GM12878 (cell line): ENCODE data around the gene NUP155. TPM values are rescaled to one million over a fixed set of nuclear protein-coding genes. Genes with fewer than 3 reads are reported as not detected.

Experiments used
- ATAC-seq: fragments of 200-7000 bp; cut with Tn5 transposase; 3 replicates; pipeline ENCODE4 v1.9.1; 2020; ENCODE audit warnings: mild to moderate bottlenecking, moderate library complexity
- BruUV-seq: library from RNA; stranded (reverse); fragments of 400-500 nt; replicated peaks from 2 replicates; lab custom pipeline; 2021; lab: Mats Ljungman, UMichigan
- CTCF ChIA-PET: fragments of 300-600 bp; sonication (Branson Sonifier 250); formaldehyde crosslinking; extraction: SDS; loops from one replicate; lab custom pipeline; 2021; ENCODE audit warnings: inconsistent platforms; lab: Yijun Ruan, JAX
- POLR2A ChIA-PET: fragments of 350-600 bp; formaldehyde crosslinking; extraction: SDS; loops from one replicate; lab custom pipeline; 2021; ENCODE audit warnings: inconsistent platforms; lab: Charles Lee
- RAD21 ChIA-PET: fragments of 300-600 bp; sonication (Branson Sonifier 250); formaldehyde crosslinking; loops from one replicate; lab custom pipeline; 2023; ENCODE audit warnings: antibody characterized with exemption; ENCODE audit not compliant: unreplicated experiment; lab: Charles Lee
- SMC1A ChIA-PET: fragments of 300-600 bp; sonication (Branson Sonifier 250); formaldehyde crosslinking; loops from one replicate; lab custom pipeline; 2023; ENCODE audit not compliant: unreplicated experiment, uncharacterized antibody; lab: Charles Lee
- DNase-seq: peaks from one replicate; pipeline ENCODE4 v3.0.0-alpha.2; 2011; ENCODE audit warnings: low read depth, low spot score
- FAIRE-seq: peaks from 3 replicates; lab custom pipeline; 2011; peaks lifted over from hg19 to GRCh38; lab: Jason Lieb, UNC
- H2AFZ ChIP-seq: 2 replicates; pipeline ENCODE4 v1.6.0; 2011; ENCODE audit warnings: low read depth, low read length, control low read depth; ENCODE audit not compliant: control insufficient read depth
- H3K27ac ChIP-seq: 2 replicates; pipeline ENCODE4 v1.5.1; 2011; ENCODE audit warnings: control low read depth; ENCODE audit not compliant: control insufficient read depth, insufficient read depth
- H3K27me3 ChIP-seq, 2 experiments: replicated peaks in 1 of 2; 2 replicates each; pipeline versions ENCODE4 v1.6.0 to v1.6.1; 2011; ENCODE audit warnings: low read length in 1 of 2; ENCODE audit not compliant: control insufficient read depth in 2 of 2, insufficient read depth in 2 of 2
- H3K36me3 ChIP-seq, 2 experiments: 2 replicates each; pipeline ENCODE4 v1.5.1; 2011; ENCODE audit warnings: low read length in 1 of 2; ENCODE audit not compliant: control insufficient read depth in 2 of 2, insufficient read depth in 2 of 2
- H3K4me1 ChIP-seq: 2 replicates; pipeline ENCODE4 v1.6.1; 2011; ENCODE audit warnings: mild to moderate bottlenecking, low read length, moderate library complexity, mixed read lengths; ENCODE audit not compliant: control insufficient read depth, insufficient read depth
- H3K4me2 ChIP-seq: 2 replicates; pipeline ENCODE4 v1.6.0; 2011; ENCODE audit warnings: control low read depth; ENCODE audit not compliant: control insufficient read depth, insufficient read depth
- H3K4me3 ChIP-seq: fragments of 200-600 bp; sonication (generic); 2 replicates; pipeline ENCODE4 v1.5.1; 2016
- H3K79me2 ChIP-seq: 2 replicates; pipeline ENCODE4 v1.6.0; 2011; ENCODE audit warnings: low read length; ENCODE audit not compliant: control insufficient read depth, insufficient read depth
- H3K9ac ChIP-seq: 2 replicates; pipeline ENCODE4 v1.8.0; 2011; ENCODE audit warnings: low read length, control low read depth, mixed read lengths; ENCODE audit not compliant: control insufficient read depth, insufficient read depth
- H3K9me3 ChIP-seq: replicated peaks from 3 replicates; pipeline ENCODE4 v1.5.1; 2011; ENCODE audit warnings: mild to moderate bottlenecking, low read length; ENCODE audit not compliant: control insufficient read depth, insufficient read depth
- H4K20me1 ChIP-seq: 2 replicates; pipeline ENCODE4 v1.6.0; 2011; ENCODE audit not compliant: control insufficient read depth, insufficient read depth
- CEBPZ ChIP-seq: fragments of 150-350 bp; IDR thresholded peaks from 2 replicates; pipeline ENCODE4 v1.6.1; 2016; ENCODE audit warnings: low read depth, low read length
- CREB1 ChIP-seq: IDR thresholded peaks from 2 replicates; pipeline ENCODE4 v1.6.1; 2012; ENCODE audit warnings: low read depth, mild to moderate bottlenecking, inconsistent platforms
- EP300 ChIP-seq, 2 experiments: fragments of 150-350 bp in 1 of 2; IDR thresholded peaks; 2 replicates each; pipeline ENCODE4 v1.6.1; 2011 to 2012; ENCODE audit warnings: low read depth in 2 of 2, low read length in 2 of 2, borderline replicate concordance in 1 of 2, improper control_type of control experiment in 1 of 2, inconsistent platforms in 1 of 2; ENCODE audit not compliant: control insufficient read depth in 1 of 2
- IKZF1 ChIP-seq: fragments of 450-650 bp; conservative IDR thresholded peaks from 2 replicates; pipeline ENCODE4 v1.6.1; 2017; ENCODE audit warnings: antibody characterized with exemption, mild to moderate bottlenecking
- MEF2A ChIP-seq: IDR thresholded peaks from 2 replicates; pipeline ENCODE4 v1.6.1; 2011; ENCODE audit warnings: low read depth, mild to moderate bottlenecking, low read length, moderate library complexity; ENCODE audit not compliant: insufficient read depth
- NRF1 ChIP-seq: conservative IDR thresholded peaks from 2 replicates; pipeline ENCODE4 v1.6.1; 2011; ENCODE audit warnings: mild to moderate bottlenecking, low read depth, low read length, improper control_type of control experiment
- POU2F2 ChIP-seq: IDR thresholded peaks from 3 replicates; pipeline ENCODE4 v1.6.1; 2011; ENCODE audit warnings: low read depth, mild to moderate bottlenecking, low read length, borderline replicate concordance
- SMARCA5 ChIP-seq: fragments of 450-650 bp; IDR thresholded peaks from 2 replicates; pipeline ENCODE4 v1.6.1; 2017; ENCODE audit warnings: mild to moderate bottlenecking
- SREBF2 ChIP-seq: IDR thresholded peaks from 2 replicates; pipeline ENCODE4 v1.6.1; 2012; ENCODE audit warnings: mild to moderate bottlenecking, low read length
- WGBS: methylation state at CpG from one replicate; pipeline ENCODE4 v1.1.6; 2016; ENCODE audit warnings: low lambda C conversion rate; ENCODE audit not compliant: insufficient replicate concordance, insufficient coverage; ENCODE audit errors: missing lambda C conversion rate; 5-methylcytosine and 5-hydroxymethylcytosine counted together
- in situ Hi-C: fragments of 300-500 bp; cut with MboI; formaldehyde crosslinking; loops from 9 replicates; pipeline ENCODE4 v1.14.3; 2018; ENCODE audit warnings: mixed read lengths
- intact Hi-C: fragments of 100-400 bp; cut with micrococcal nuclease; formaldehyde crosslinking; loops from one replicate; pipeline ENCODE4 v1.14.2; 2022; ENCODE audit not compliant: unreplicated experiment
- polyA plus RNA-seq, 11 experiments: library from polyadenylated mRNA; depleted of rRNA in 4 of 11; unstranded in 6 of 11; stranded (reverse) in 5 of 11; fragments of >200 nt; fragmentation: Nextera tagmentation in 4 of 11; fragmentation: Illumina TruSeq in 1 of 11; extraction: Ambion mirVana in 4 of 11; extraction: Trizol in 1 of 11; gene quantifications; 1 replicate in 1 of 11; 2 replicates in 10 of 11; pipeline versions ENCODE4 v1.2.1 to v1.2.3, GENCODE V29; 2011 to 2016; ENCODE audit warnings: inconsistent platforms in 2 of 11, missing spikeins in 2 of 11, low read depth in 1 of 11
- total RNA-seq, 4 experiments: library from RNA; depleted of rRNA in 3 of 4; stranded (reverse); fragments of >200 nt in 3 of 4; fragmentation: Illumina TruSeq in 1 of 4; extraction: Trizol in 1 of 4; gene quantifications; 2 replicates each; pipeline versions ENCODE4 v1.2.1 to v1.2.3, GENCODE V29; 2013 to 2021
- TF ChIP-seq, protein P1 (sequence below): fragments of 150-350 bp; IDR thresholded peaks from 2 replicates; pipeline ENCODE4 v1.6.1; 2014; ENCODE audit warnings: mild to moderate bottlenecking, low read depth, low read length

NUP155 gene
- total and polyA plus RNA-seq, 10 of the 15 experiments (the other 5 are each of a cell fraction or from before 2014, with no cell fraction given) = 15.9 to 58.6 (median 37.1) TPM

DNA sequence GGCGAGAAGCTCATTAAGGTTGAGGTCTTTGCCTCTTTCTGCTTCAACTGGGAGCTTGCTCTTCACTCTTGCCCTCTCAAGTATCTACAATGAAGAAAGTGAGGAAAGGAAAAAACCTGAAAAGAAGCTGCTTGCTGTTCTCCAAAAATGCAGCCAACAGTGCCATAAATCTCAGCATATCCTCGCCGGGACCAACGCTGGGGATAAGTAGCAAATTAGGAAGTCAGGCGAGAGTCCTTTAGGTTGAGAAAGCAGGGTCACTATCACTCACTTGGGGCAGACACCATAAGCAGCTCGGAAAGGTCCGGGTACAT is 399 bp downstream of the NUP155 start:
- H3K36me3 ChIP-seq = no peaks in the 10 kb centered on the region
- 3% methylated on average over 7 of the region's 7 CpGs for WGBS
- peak; percentile 64 for ATAC-seq
- ChIA-PET POLR2A (interaction anchor here (0.6 to 2.4 kb wide), 14 partner anchors 9 to 1496 kb away, joined by 3 to 17 read pairs (median 4); partner anchors contain the start of genes LMBRD2 and WDR70), CTCF (interaction anchor here (0.5 to 2.8 kb wide), 8 partner anchors 9 to 680 kb away, joined by 3 to 24 read pairs (median 4); partner anchors contain the start of gene WDR70), SMC1A (interaction anchor here (0.6 to 2.2 kb wide), 3 partner anchors 8 to 648 kb away, joined by 3 to 8 read pairs (median 5); partner anchors contain the start of gene WDR70), RAD21 (interaction anchor here (0.5 to 1.6 kb wide), 4 partner anchors 9 to 641 kb away, joined by 3 to 15 read pairs (median 4); partner anchors contain the start of gene WDR70)
- no TSS peak for BruUV-seq
- H4K20me1 ChIP-seq = no peaks in the 10 kb centered on the region
- H3K9ac ChIP-seq = peak overlapping the region; percentile 88
- H3K79me2 ChIP-seq = peaks cover 43% of the 10 kb centered on the region
- H2AFZ ChIP-seq = peak overlapping the region; percentile 95
- H3K9me3 ChIP-seq = no peaks in the 10 kb centered on the region
- in situ Hi-C loops (no loop called here), intact Hi-C loops (loop anchor here (10.0 kb wide), 1 partner anchor 496 kb away; the partner anchor contains the start of gene NIPBL)
- peak overlapping the region; percentile 85 for H3K27ac ChIP-seq
- FAIRE-seq = no peak
- DNase-seq = no peak
- H3K4me2 ChIP-seq = peak overlapping the region; percentile 21
- TF ChIP-seq EP300 (IDR thresholded peaks at IDR 0.05; ENCODE audit: borderline replicate concordance in 1 of 2, control insufficient read depth in 1 of 2, low read depth in 2 of 2, low read length in 2 of 2) (no peak), IKZF1 (no peak), SREBF2 (no peak)
- TF ChIP-seq, protein P1, sequence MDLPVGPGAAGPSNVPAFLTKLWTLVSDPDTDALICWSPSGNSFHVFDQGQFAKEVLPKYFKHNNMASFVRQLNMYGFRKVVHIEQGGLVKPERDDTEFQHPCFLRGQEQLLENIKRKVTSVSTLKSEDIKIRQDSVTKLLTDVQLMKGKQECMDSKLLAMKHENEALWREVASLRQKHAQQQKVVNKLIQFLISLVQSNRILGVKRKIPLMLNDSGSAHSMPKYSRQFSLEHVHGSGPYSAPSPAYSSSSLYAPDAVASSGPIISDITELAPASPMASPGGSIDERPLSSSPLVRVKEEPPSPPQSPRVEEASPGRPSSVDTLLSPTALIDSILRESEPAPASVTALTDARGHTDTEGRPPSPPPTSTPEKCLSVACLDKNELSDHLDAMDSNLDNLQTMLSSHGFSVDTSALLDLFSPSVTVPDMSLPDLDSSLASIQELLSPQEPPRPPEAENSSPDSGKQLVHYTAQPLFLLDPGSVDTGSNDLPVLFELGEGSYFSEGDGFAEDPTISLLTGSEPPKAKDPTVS = 0 out of 2 replicates have a peak, but pooled peaks have one; percentile 39
- H3K4me1 ChIP-seq = peaks cover 8% of the 10 kb centered on the region
- H3K4me3 ChIP-seq = peak overlapping the region; percentile 92
- no peaks in the 10 kb centered on the region for H3K27me3 ChIP-seq

DNA sequence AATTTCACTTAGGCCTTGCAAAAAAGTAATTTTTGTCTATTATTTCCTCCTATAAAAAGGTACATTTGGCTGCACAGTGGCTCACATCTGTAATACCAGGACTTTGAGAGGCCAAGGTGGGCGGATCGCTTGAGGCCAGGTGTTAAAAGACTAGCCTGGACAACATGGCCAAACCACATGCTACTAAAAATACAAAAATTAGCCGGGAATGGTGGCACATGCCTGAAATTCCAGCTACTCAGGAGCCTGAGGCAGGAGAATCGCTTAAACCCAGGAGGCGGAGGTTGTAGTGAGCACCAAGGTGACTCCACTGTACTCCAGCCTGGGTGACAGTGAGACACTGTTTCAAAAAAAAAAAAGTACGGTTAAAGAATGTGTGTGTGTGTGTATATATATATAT is 15.7 kb downstream of the NUP155 start:
- H3K79me2 ChIP-seq = no peaks in the 10 kb centered on the region
- BruUV-seq = no TSS peak
- H3K27ac ChIP-seq = no peak overlapping the region
- H3K4me3 ChIP-seq = no peak overlapping the region
- RAD21 ChIA-PET = no interaction called here
- in situ Hi-C loops = no loop called here
- H4K20me1 ChIP-seq = no peaks in the 10 kb centered on the region
- no peak for DNase-seq
- H3K36me3 ChIP-seq = peaks cover 4 to 16% of the 10 kb centered on the region in 2 experiments; a peak in 3 of 4 replicates
- intact Hi-C loops = no loop called here
- CTCF ChIA-PET = no interaction called here
- no peak overlapping the region for H3K4me2 ChIP-seq
- 100% methylated on average over 5 of the region's 6 CpGs for WGBS
- SMC1A ChIA-PET = no interaction called here
- FAIRE-seq = no peak
- POLR2A ChIA-PET = no interaction called here
- ATAC-seq = no peak
- H3K4me1 ChIP-seq = no peaks in the 10 kb centered on the region
- H3K27me3 ChIP-seq = no peaks in the 10 kb centered on the region
- H2AFZ ChIP-seq = no peak overlapping the region
- no peak overlapping the region for H3K9ac ChIP-seq
- H3K9me3 ChIP-seq = no peaks in the 10 kb centered on the region
- no peak for TF ChIP-seq CEBPZ
- no peak for TF ChIP-seq POU2F2
- TF ChIP-seq MEF2A = no peak
- TF ChIP-seq CREB1 = no peak
- no peak for TF ChIP-seq NRF1
- TF ChIP-seq SMARCA5 = no peak
